ENCODE measurements around the gene DLGAP1. TPM values are rescaled to one million over a fixed set of nuclear protein-coding genes. Genes with fewer than 3 reads are reported as not detected.

DLGAP1 gene
- polyA plus RNA-seq, 1 experiment = 0.09 TPM

GRCh38 chr18:4252829-4253228 is 202.3 kb downstream of the DLGAP1 start:
- no peak for DNase-seq (ENCODE audit: low read depth, low spot score)
- no peak for TF ChIP-seq CTCF (IDR thresholded peaks at IDR 0.05; ENCODE audit: low read depth, low read length)
- ChIA-PET POLR2A (no interaction called here), CTCF (no interaction called here)
- no peak overlapping the region for H3K4me3 ChIP-seq (ENCODE audit: low read depth, low read length)
- no peak overlapping the region for H3K27ac ChIP-seq (ENCODE audit: low read depth, low read length)
- peaks cover 11% of the 10 kb centered on the region for H3K9me3 ChIP-seq (ENCODE audit: control insufficient read depth, insufficient read depth, low read length)
- H3K27me3 ChIP-seq (ENCODE audit: control insufficient read depth, insufficient read depth, low read length) = no peaks in the 10 kb centered on the region

GRCh38 chr18:4251873-4252272 is 203.2 kb downstream of the DLGAP1 start:
- H3K27me3 ChIP-seq (ENCODE audit: control insufficient read depth, insufficient read depth, low read length) = no peaks in the 10 kb centered on the region
- CTCF ChIA-PET = no interaction called here
- H3K27ac ChIP-seq (ENCODE audit: low read depth, low read length) = no peak overlapping the region
- no peak overlapping the region for H3K4me3 ChIP-seq (ENCODE audit: low read depth, low read length)
- no peak for DNase-seq (ENCODE audit: low read depth, low spot score)
- H3K9me3 ChIP-seq (ENCODE audit: control insufficient read depth, insufficient read depth, low read length) = peaks cover 13% of the 10 kb centered on the region
- POLR2A ChIA-PET = no interaction called here
- no peak for TF ChIP-seq CTCF (IDR thresholded peaks at IDR 0.05; ENCODE audit: low read depth, low read length)

- no peak for DNase-seq (ENCODE audit: low read depth, low spot score)
- Histone ChIP-seq H3K4me3 (ENCODE audit: low read depth, low read length) (no peak overlapping the region), H3K27ac (ENCODE audit: low read depth, low read length) (no peak overlapping the region), H3K9me3 (ENCODE audit: control insufficient read depth, insufficient read depth, low read length) (peaks cover 10% of the 10 kb centered on the region), H3K27me3 (ENCODE audit: control insufficient read depth, insufficient read depth, low read length) (no peaks in the 10 kb centered on the region)
- TF ChIP-seq CTCF (IDR thresholded peaks at IDR 0.05; ENCODE audit: low read depth, low read length) = no peak
- ChIA-PET POLR2A (no interaction called here), CTCF (no interaction called here)
Measured at GRCh38 chr18:4251206-4251605, 203.9 kb downstream of the DLGAP1 start.

GRCh38 chr18:4250141-4250540 is 205.0 kb downstream of the DLGAP1 start:
- TF ChIP-seq CTCF (IDR thresholded peaks at IDR 0.05; ENCODE audit: low read depth, low read length) = no peak
- POLR2A ChIA-PET = no interaction called here
- Histone ChIP-seq H3K27me3 (ENCODE audit: control insufficient read depth, insufficient read depth, low read length) (no peaks in the 10 kb centered on the region), H3K9me3 (ENCODE audit: control insufficient read depth, insufficient read depth, low read length) (peaks cover 10% of the 10 kb centered on the region), H3K4me3 (ENCODE audit: low read depth, low read length) (no peak overlapping the region), H3K27ac (ENCODE audit: low read depth, low read length) (no peak overlapping the region)
- CTCF ChIA-PET = no interaction called here
- no peak for DNase-seq (ENCODE audit: low read depth, low spot score)

GRCh38 chr18:4248686-4249085 is 206.4 kb downstream of the DLGAP1 start:
- Histone ChIP-seq H3K9me3 (ENCODE audit: control insufficient read depth, insufficient read depth, low read length) (peaks cover 10% of the 10 kb centered on the region), H3K27me3 (ENCODE audit: control insufficient read depth, insufficient read depth, low read length) (no peaks in the 10 kb centered on the region), H3K27ac (ENCODE audit: low read depth, low read length) (no peak overlapping the region), H3K4me3 (ENCODE audit: low read depth, low read length) (no peak overlapping the region)
- no peak for DNase-seq (ENCODE audit: low read depth, low spot score)
- ChIA-PET POLR2A (no interaction called here), CTCF (no interaction called here)
- no peak for TF ChIP-seq CTCF (IDR thresholded peaks at IDR 0.05; ENCODE audit: low read depth, low read length)

Measured in AG04450 (cell line).